Immature natural killer cell (primary cell): ENCODE data around the gene FLT3. TPM values are rescaled to one million over a fixed set of nuclear protein-coding genes. Genes with fewer than 3 reads are reported as not detected.
"Not testable (repeated sequence)": the region's sequence is repeated elsewhere in the genome, so short reads cannot be mapped to it uniquely, and the experiment has no call there.

Experiments
- DNase-seq, 3 donors: peaks; one replicate each; pipeline ENCODE4 v3.0.0; 2022; ENCODE audit warnings: mixed read lengths in 1 of 3
- H3K27ac Mint-ChIP-seq, 6 donors: one replicate each; pipeline ENCODE4 v1.8.0; 2020; ENCODE audit warnings: mixed read lengths in 6 of 6, mild to moderate bottlenecking in 5 of 6, inconsistent platforms in 4 of 6, moderate library complexity in 3 of 6
- H3K27me3 Mint-ChIP-seq, 3 donors: one replicate each; pipeline ENCODE4 v1.8.0; 2020 to 2021; ENCODE audit warnings: low read depth in 3 of 3, mild to moderate bottlenecking in 3 of 3, mixed read lengths in 3 of 3, moderate library complexity in 3 of 3, inconsistent platforms in 1 of 3
- H3K36me3 Mint-ChIP-seq, 3 donors: one replicate each; pipeline ENCODE4 v1.8.0; 2020; ENCODE audit warnings: mixed read lengths in 3 of 3, inconsistent platforms in 2 of 3, mild to moderate bottlenecking in 2 of 3
- H3K4me1 Mint-ChIP-seq, 2 donors: one replicate each; pipeline ENCODE4 v1.8.0; 2020; ENCODE audit warnings: inconsistent platforms in 2 of 2, mild to moderate bottlenecking in 2 of 2, mixed read lengths in 2 of 2, moderate library complexity in 1 of 2
- H3K4me3 Mint-ChIP-seq, 5 donors: one replicate each; pipeline ENCODE4 v1.8.0; 2020; ENCODE audit warnings: mild to moderate bottlenecking in 5 of 5, mixed read lengths in 5 of 5, inconsistent platforms in 3 of 5, moderate library complexity in 3 of 5
- H3K9me3 Mint-ChIP-seq, 6 donors: one replicate each; pipeline ENCODE4 v1.8.0; 2020; ENCODE audit warnings: mild to moderate bottlenecking in 6 of 6, mixed read lengths in 6 of 6, inconsistent platforms in 4 of 6, moderate library complexity in 3 of 6
- polyA plus RNA-seq, 3 donors: library from polyadenylated mRNA; unstranded; fragments of 300-500 nt; fragmentation: Illumina TruSeq; gene quantifications; one replicate each; pipeline ENCODE4 v1.2.3, GENCODE V29; 2021

Gene FLT3
- polyA plus RNA-seq, 3 donors from 2014 or later = 0.80 to 1.6 (median 1.2) TPM

GRCh38 chr13:28027071-28027470 lies 73.3 kb downstream of the FLT3 start:
- H3K4me1 Mint-ChIP-seq = peaks cover 0 to 1% of the 10 kb centered on the region in 2 donors
- peaks cover 0 to 3% (median 0%) of the 10 kb centered on the region in 3 donors for H3K36me3 Mint-ChIP-seq
- peaks cover 0 to 4% (median 0%) of the 10 kb centered on the region in 6 donors for H3K9me3 Mint-ChIP-seq
- DNase-seq = no peak
- H3K4me3 Mint-ChIP-seq = no peak overlapping the region
- H3K27ac Mint-ChIP-seq = no peak overlapping the region
- peaks cover 2 to 12% (median 3%) of the 10 kb centered on the region in 3 donors for H3K27me3 Mint-ChIP-seq

- peaks cover 0 to 12% (median 3%) of the 10 kb centered on the region in 3 donors for H3K27me3 Mint-ChIP-seq
These were observed 73.9 kb downstream of the FLT3 start for GRCh38 chr13:28026508-28026907.

DNA sequence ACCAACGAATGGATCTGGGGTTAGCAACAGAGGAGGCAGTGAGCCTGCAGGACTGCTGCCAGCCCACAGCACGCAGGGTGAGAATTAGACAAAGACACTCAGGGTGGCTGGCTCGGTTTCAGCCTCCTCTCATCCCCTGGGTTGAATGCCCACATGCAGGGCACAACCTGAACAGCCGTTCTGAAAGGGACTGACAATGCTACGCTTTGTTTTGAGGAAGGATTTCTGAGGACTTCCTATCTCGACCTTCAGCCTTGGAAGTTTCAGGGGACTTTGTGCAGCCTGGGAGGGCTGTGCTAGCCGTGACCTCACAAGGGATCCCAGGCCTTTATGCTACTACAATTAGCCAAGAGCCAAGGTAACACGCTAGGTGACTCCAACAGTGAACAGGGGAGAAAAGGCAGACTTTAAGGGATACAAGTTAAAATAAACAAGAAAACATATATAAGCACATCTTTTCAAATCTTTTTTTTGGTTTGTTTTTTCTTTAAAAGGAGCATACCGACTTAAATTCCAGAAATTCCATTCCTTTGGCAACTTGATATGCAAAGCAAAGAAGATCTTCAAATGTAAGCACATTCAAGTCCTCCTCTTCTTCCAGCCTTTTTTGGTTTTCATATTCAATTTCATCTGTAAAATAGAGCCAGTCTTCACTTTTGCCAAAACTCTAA lies 77.4 kb downstream of the FLT3 start:
- no peaks in the 10 kb centered on the region for H3K36me3 Mint-ChIP-seq
- no peak for DNase-seq
- no peaks in the 10 kb centered on the region for H3K9me3 Mint-ChIP-seq
- H3K27ac Mint-ChIP-seq = no peak overlapping the region
- H3K27me3 Mint-ChIP-seq = peaks cover 2 to 4% (median 3%) of the 10 kb centered on the region in 3 donors
- H3K4me1 Mint-ChIP-seq = no peaks in the 10 kb centered on the region
- H3K4me3 Mint-ChIP-seq = no peak overlapping the region

More at GRCh38 chr13:28026508-28026907, 73.9 kb downstream of the FLT3 start:
- no peak for DNase-seq
- peaks cover 0 to under 1% of the 10 kb centered on the region in 2 donors for H3K4me1 Mint-ChIP-seq
- no peak overlapping the region for H3K4me3 Mint-ChIP-seq
- H3K9me3 Mint-ChIP-seq = peaks cover 0 to 3% (median 0%) of the 10 kb centered on the region in 6 donors
- H3K27ac Mint-ChIP-seq = no peak overlapping the region
- H3K36me3 Mint-ChIP-seq = peaks cover 0 to 3% (median 0%) of the 10 kb centered on the region in 3 donors

- H3K36me3 Mint-ChIP-seq = no peaks in the 10 kb centered on the region
These were observed 86.1 kb downstream of the FLT3 start for GRCh38 chr13:28014301-28014700.

DNA sequence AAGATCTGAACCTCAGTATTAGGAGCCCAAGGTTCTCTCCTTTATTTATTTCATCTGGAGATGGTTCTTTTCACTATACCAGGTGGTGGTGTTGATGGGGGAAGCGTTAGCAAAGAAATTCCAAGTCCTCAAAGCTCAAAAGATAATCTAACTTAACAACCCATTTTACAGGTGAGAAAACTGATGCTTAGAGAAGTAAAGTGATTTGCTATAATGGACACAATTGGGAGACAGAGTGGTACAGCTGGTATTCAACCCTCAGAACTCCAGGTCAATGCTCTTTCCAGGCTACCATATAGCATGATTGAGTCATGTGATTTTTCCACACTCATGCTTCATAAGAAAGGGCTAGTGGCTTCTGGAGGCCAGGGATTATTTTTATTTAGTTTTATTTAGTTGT lies 86.9 kb downstream of the FLT3 start:
- H3K36me3 Mint-ChIP-seq = no peaks in the 10 kb centered on the region
- DNase-seq = no peak
- no peak overlapping the region for H3K27ac Mint-ChIP-seq
- H3K4me1 Mint-ChIP-seq = no peaks in the 10 kb centered on the region
- no peak overlapping the region for H3K4me3 Mint-ChIP-seq
- H3K27me3 Mint-ChIP-seq = peaks cover 0 to 13% (median 8%) of the 10 kb centered on the region in 3 donors
- no peaks in the 10 kb centered on the region for H3K9me3 Mint-ChIP-seq

More at GRCh38 chr13:28014301-28014700, 86.1 kb downstream of the FLT3 start:
- H3K4me1 Mint-ChIP-seq = no peaks in the 10 kb centered on the region
- H3K27ac Mint-ChIP-seq = no peak overlapping the region
- no peaks in the 10 kb centered on the region for H3K9me3 Mint-ChIP-seq
- DNase-seq = no peak
- no peak overlapping the region for H3K4me3 Mint-ChIP-seq
- peaks cover 0 to 16% (median 8%) of the 10 kb centered on the region in 3 donors for H3K27me3 Mint-ChIP-seq

GRCh38 chr13:28012896-28013295 lies 87.5 kb downstream of the FLT3 start:
- no peaks in the 10 kb centered on the region for H3K36me3 Mint-ChIP-seq
- no peaks in the 10 kb centered on the region for H3K9me3 Mint-ChIP-seq
- no peaks in the 10 kb centered on the region for H3K4me1 Mint-ChIP-seq
- H3K27ac Mint-ChIP-seq = no peak overlapping the region
- H3K4me3 Mint-ChIP-seq = no peak overlapping the region
- no peak for DNase-seq
- H3K27me3 Mint-ChIP-seq = peaks cover 0 to 13% (median 8%) of the 10 kb centered on the region in 3 donors

DNA sequence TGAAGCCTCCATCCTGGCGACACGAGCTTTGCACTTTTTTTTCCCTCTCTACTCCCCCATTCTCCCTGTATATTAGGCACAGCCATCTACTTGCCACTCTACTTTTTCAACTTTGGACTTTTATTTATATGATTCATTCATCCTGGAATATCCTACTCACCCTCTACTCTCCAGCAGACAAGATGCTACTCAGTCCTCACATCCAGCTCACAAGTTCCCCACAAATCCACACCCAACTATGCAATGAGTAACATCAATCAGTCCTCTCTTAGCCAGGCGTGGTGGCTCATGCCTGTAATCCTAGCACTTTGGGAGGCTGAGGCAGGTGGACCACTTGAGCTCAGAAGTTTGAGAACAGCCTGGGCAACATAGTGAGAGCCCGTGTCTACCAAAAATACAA lies 88.0 kb downstream of the FLT3 start:
- H3K27ac Mint-ChIP-seq = no peak overlapping the region
- no peaks in the 10 kb centered on the region for H3K9me3 Mint-ChIP-seq
- DNase-seq = no peak
- no peak overlapping the region for H3K4me3 Mint-ChIP-seq
- no peaks in the 10 kb centered on the region for H3K4me1 Mint-ChIP-seq
- H3K27me3 Mint-ChIP-seq = peaks cover 0 to 13% (median 8%) of the 10 kb centered on the region in 3 donors
- H3K36me3 Mint-ChIP-seq = no peaks in the 10 kb centered on the region

DNA sequence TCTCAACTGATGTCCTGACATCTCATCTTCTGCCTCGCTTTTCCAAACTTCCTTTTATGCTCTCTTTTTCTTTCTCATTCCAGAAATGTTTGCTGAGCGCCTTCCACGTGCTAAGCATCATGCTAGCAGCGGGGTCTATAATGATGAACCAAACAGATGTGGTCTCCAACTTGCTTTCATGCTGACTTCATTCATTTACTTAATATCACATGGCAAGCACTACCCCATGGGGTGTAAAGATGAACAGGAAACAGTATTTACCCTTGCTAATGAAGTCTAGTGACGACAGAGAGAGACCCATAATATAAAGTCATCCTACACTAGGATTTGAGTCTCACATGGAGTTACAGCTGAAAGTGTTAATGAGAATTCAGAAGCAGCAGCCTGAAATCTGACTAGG lies 90.3 kb downstream of the FLT3 start:
- no peaks in the 10 kb centered on the region for H3K9me3 Mint-ChIP-seq
- peaks cover 0 to 11% (median 4%) of the 10 kb centered on the region in 3 donors for H3K27me3 Mint-ChIP-seq
- H3K27ac Mint-ChIP-seq = no peak overlapping the region
- no peaks in the 10 kb centered on the region for H3K4me1 Mint-ChIP-seq
- H3K36me3 Mint-ChIP-seq = no peaks in the 10 kb centered on the region
- DNase-seq = no peak
- H3K4me3 Mint-ChIP-seq = no peak overlapping the region

GRCh38 chr13:28005016-28005415 lies 95.4 kb downstream of the FLT3 start:
- H3K36me3 Mint-ChIP-seq, H3K4me1 Mint-ChIP-seq, H3K27me3 Mint-ChIP-seq, H3K4me3 Mint-ChIP-seq, H3K27ac Mint-ChIP-seq, DNase-seq, H3K9me3 Mint-ChIP-seq: not testable (repeated sequence)

DNA sequence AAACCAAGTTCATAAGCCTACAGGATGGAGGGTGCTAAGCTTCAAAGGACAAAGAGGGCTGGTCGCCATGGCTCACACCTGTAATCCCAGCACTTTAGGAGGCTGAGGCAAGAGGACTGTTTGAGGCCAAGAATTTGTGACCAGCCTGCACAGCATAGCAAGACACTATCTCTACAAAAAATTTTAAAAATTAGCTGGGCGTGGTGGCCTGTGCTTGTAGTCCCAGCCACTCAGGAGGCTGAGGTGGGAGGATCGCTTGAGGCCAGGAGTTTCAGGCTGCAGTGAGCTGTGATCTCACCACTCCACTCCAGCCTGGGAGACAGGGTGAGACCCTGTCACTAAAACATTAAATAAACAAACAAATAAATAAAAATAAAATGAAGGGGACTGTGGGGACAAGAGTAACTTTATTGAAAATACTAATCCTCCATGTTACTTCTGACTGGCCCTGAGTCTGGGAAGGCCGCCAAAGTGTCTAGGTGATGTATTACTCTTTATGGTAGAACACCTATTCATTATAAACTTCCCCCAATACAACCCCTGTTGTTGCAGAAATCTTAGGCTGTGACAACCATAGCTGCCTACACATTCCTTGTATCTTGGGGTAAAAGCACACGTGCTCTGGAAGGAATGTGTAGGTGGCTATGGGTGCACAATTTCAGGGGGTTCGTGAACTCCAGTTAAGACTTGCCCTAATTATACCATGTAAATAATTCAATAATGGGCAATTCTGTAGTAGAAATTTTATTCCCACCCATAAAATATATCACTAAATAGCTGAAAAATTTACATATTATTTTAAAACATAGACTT lies 97.3 kb downstream of the FLT3 start:
- Mint-ChIP-seq H3K27me3 (no peaks in the 10 kb centered on the region), H3K9me3 (no peaks in the 10 kb centered on the region), H3K36me3 (no peaks in the 10 kb centered on the region), H3K4me1 (no peaks in the 10 kb centered on the region), H3K4me3 (no peak overlapping the region), H3K27ac (no peak overlapping the region)
- no peak for DNase-seq

GRCh38 chr13:28001837-28002473 lies 98.4 kb downstream of the FLT3 start:
- Mint-ChIP-seq H3K27ac (no peak overlapping the region), H3K9me3 (no peaks in the 10 kb centered on the region), H3K4me1 (no peaks in the 10 kb centered on the region), H3K36me3 (no peaks in the 10 kb centered on the region), H3K27me3 (no peaks in the 10 kb centered on the region), H3K4me3 (no peak overlapping the region)
- no peak for DNase-seq

- H3K9me3 Mint-ChIP-seq = no peaks in the 10 kb centered on the region
- no peak for DNase-seq
- H3K36me3 Mint-ChIP-seq = no peaks in the 10 kb centered on the region
- no peak overlapping the region for H3K27ac Mint-ChIP-seq
- H3K27me3 Mint-ChIP-seq = no peaks in the 10 kb centered on the region
- H3K4me1 Mint-ChIP-seq = no peaks in the 10 kb centered on the region
- no peak overlapping the region for H3K4me3 Mint-ChIP-seq
These were observed 99.3 kb downstream of the FLT3 start for GRCh38 chr13:28001049-28001448.

DNA sequence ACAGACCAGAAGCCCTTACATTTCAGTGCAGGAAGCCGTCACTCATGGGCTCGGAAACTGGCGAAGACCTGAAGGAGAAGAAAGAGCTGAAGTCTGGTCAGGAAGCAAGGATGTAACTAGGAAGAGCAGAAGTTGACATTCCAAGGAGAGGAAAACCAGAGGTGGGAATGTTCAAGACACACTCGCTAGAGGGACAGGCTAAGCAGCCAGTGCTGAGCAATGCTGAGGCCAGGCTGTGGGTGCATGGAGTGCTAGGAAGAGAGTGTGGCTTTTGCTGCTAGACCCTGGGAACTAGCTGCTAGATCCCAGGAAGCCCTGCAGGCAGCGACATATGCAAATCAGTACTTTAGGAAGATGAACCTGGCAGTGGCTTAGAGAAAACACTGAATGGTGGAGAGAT lies 99.8 kb downstream of the FLT3 start:
- no peaks in the 10 kb centered on the region for H3K36me3 Mint-ChIP-seq
- no peak overlapping the region for H3K4me3 Mint-ChIP-seq
- no peak overlapping the region for H3K27ac Mint-ChIP-seq
- H3K4me1 Mint-ChIP-seq = no peaks in the 10 kb centered on the region
- no peaks in the 10 kb centered on the region for H3K27me3 Mint-ChIP-seq
- H3K9me3 Mint-ChIP-seq = no peaks in the 10 kb centered on the region
- DNase-seq = no peak

DNA sequence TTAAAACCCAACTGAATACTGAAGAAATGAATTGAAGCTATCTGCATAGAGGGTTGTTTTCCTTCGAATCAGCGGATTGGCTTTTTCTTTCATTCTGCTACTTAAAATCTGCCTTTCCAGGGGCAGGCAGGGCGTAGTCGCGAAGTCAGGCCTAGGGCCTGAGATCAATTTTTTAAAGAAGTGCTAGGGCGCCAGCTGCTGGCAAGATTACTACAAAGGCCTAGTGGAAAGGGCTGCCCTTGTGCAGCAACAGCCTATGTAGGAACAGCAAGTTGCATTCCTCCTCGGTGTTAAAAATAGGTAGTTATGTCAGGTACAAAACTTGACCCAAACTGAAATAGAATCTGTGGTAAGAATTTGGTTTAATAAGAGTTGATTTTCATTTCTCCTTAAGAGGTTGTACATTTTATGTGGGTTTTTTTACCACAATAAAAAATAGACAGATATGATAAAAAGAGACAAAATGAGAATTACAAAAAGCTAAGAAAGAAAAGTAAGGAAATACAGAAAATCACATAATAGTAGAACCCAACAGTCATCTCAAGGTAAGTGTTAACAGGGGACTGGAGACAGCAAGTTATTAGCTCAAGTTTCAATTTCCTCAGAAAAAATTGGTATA lies 102.4 kb downstream of the FLT3 start:
- DNase-seq = no peak
- Mint-ChIP-seq H3K27ac (no peak overlapping the region), H3K4me3 (no peak overlapping the region), H3K9me3 (no peaks in the 10 kb centered on the region), H3K36me3 (no peaks in the 10 kb centered on the region), H3K27me3 (peaks cover 0 to 8% (median 2%) of the 10 kb centered on the region in 3 donors), H3K4me1 (no peaks in the 10 kb centered on the region)
